Measurements from ENCODE around the gene C1orf105. TPM values are rescaled to one million over a fixed set of nuclear protein-coding genes. Genes with fewer than 3 reads are reported as not detected.

Gene C1orf105
- polyA plus RNA-seq, 1 of the 3 experiments (the other 2 are of a cell fraction): not detected

DNA sequence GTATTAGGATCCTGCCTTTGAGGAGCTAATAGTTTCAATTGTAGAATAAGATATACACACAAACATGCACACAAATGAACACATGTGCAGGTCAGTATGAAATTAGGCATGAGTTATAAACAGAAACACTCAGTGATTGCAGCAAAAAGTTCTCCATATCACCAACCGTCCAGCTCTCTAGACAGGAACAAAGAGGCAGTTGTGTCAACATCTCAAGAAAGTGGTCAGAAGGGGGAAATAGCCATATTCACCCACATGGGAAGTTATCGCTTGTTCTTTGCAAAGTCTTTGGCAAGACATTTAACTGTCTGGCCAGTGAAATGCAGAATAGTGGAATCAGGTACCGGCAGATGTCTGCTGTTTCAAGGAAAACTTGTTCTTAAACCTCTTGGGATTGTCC, 52.8 kb downstream of the C1orf105 start:
- no peaks in the 10 kb centered on the region for H3K36me3 ChIP-seq (replicated peaks in 1 of 2; ENCODE audit: control insufficient read depth in 1 of 2, insufficient read depth in 2 of 2, low read length in 1 of 2)
- no peak overlapping the region for H3K27ac ChIP-seq (ENCODE audit: low read depth in 2 of 2, low read length in 1 of 2)
- ChIA-PET CTCF (interaction anchor here (0.7 kb wide), 1 partner anchor 246 kb away, joined by 3 read pairs; no protein-coding TSS in a partner anchor), POLR2A (no interaction called here)
- no peaks in the 10 kb centered on the region for H3K9me2 ChIP-seq
- no peak for TF ChIP-seq RFX5 (IDR thresholded peaks at IDR 0.05; ENCODE audit: low read length)
- TF ChIP-seq CTCF (IDR thresholded peaks at IDR 0.05): no peak
- TF ChIP-seq GATA2 (CRISPR knock-in tag; IDR thresholded peaks at IDR 0.05): no peak
- TF ChIP-seq ZBTB33 (IDR thresholded peaks at IDR 0.05; ENCODE audit: borderline replicate concordance, low read depth): no peak
- TF ChIP-seq, protein P1, sequence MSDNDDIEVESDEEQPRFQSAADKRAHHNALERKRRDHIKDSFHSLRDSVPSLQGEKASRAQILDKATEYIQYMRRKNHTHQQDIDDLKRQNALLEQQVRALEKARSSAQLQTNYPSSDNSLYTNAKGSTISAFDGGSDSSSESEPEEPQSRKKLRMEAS (IDR thresholded peaks at IDR 0.05; ENCODE audit: low read depth): no peak
- TF ChIP-seq, protein P2, sequence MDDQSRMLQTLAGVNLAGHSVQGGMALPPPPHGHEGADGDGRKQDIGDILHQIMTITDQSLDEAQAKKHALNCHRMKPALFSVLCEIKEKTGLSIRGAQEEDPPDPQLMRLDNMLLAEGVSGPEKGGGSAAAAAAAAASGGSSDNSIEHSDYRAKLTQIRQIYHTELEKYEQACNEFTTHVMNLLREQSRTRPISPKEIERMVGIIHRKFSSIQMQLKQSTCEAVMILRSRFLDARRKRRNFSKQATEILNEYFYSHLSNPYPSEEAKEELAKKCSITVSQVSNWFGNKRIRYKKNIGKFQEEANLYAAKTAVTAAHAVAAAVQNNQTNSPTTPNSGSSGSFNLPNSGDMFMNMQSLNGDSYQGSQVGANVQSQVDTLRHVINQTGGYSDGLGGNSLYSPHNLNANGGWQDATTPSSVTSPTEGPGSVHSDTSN (IDR thresholded peaks at IDR 0.05): no peak
- TF ChIP-seq SIN3A (IDR thresholded peaks at IDR 0.05; ENCODE audit: borderline replicate concordance, low read depth, low read length): no peak
- TF ChIP-seq CHD2 (IDR thresholded peaks at IDR 0.05; ENCODE audit: low read length, partially characterized antibody): no peak
- no peak for TF ChIP-seq MEF2A (IDR thresholded peaks at IDR 0.05; ENCODE audit: borderline replicate concordance, low read depth)
- no peak for TF ChIP-seq FOXJ3 (CRISPR knock-in tag; IDR thresholded peaks at IDR 0.05)
- TF ChIP-seq RAD21 (IDR thresholded peaks at IDR 0.05; ENCODE audit: low read length): no peak
- TF ChIP-seq EZH2phosphoT487 (IDR thresholded peaks at IDR 0.05; ENCODE audit: borderline replicate concordance, low read depth): no peak
- no peak for TF ChIP-seq NRF1 (IDR thresholded peaks at IDR 0.05; ENCODE audit: low read depth, low read length)
- TF ChIP-seq TCF12 (IDR thresholded peaks at IDR 0.05): no peak
- TF ChIP-seq MXI1 (IDR thresholded peaks at IDR 0.05; ENCODE audit: low read depth, low read length): no peak
- no peak for TF ChIP-seq TAF1 (IDR thresholded peaks at IDR 0.05; ENCODE audit: borderline replicate concordance, low read depth, low read length)
- TF ChIP-seq GABPA (IDR thresholded peaks at IDR 0.05; ENCODE audit: low read depth): no peak
- TF ChIP-seq EP300 (IDR thresholded peaks at IDR 0.05; ENCODE audit: borderline replicate concordance in 1 of 2, low read depth in 1 of 2, low read length in 1 of 2): no peak
- 61% methylated on average over 3 of the region's 3 CpGs for WGBS (ENCODE audit: low lambda C conversion rate)
- H3K9me3 ChIP-seq: no peaks in the 10 kb centered on the region
- H3K9ac ChIP-seq: no peak overlapping the region
- H3F3A ChIP-seq (replicated peaks; ENCODE audit: insufficient read depth): no peaks in the 10 kb centered on the region
- no peaks in the 10 kb centered on the region for H3K79me2 ChIP-seq (ENCODE audit: insufficient read depth)
- no peaks in the 10 kb centered on the region for H4K20me1 ChIP-seq (ENCODE audit: insufficient read depth)
- H3K4me1 ChIP-seq (ENCODE audit: control insufficient read depth in 1 of 2, insufficient read depth in 2 of 2, low read depth in 1 of 2, low read length in 1 of 2): peaks cover 0 to 3% of the 10 kb centered on the region in 2 experiments; a peak in 2 of 4 replicates
- no peak overlapping the region for H3K4me3 ChIP-seq (ENCODE audit: low read depth in 2 of 2, low read length in 1 of 2)
- no peak for DNase-seq
- H3K27me3 ChIP-seq (ENCODE audit: insufficient read depth): no peaks in the 10 kb centered on the region
- H3K4me2 ChIP-seq: no peak overlapping the region
- H2AFZ ChIP-seq (ENCODE audit: low read depth): no peak overlapping the region

Measured in SK-N-SH (cell line).